OCI-LY7 (cell line): ENCODE data around the gene TMEM119. TPM values are rescaled to one million over a fixed set of nuclear protein-coding genes. Genes with fewer than 3 reads are reported as not detected.

Source experiments
- BruUV-seq: library from RNA; stranded (reverse); fragments of 400-500 nt; replicated peaks from 2 replicates; lab custom pipeline; 2021; lab: Mats Ljungman, UMichigan
- CTCF ChIA-PET: fragments of 300-600 bp; sonication (Branson Sonifier 250); formaldehyde crosslinking; loops from one replicate; lab custom pipeline; 2022; ENCODE audit warnings: antibody characterized with exemption; ENCODE audit not compliant: unreplicated experiment; lab: Charles Lee
- POLR2A ChIA-PET: fragments of 300-600 bp; sonication (Branson Sonifier 250); formaldehyde crosslinking; loops from one replicate; lab custom pipeline; 2022; ENCODE audit warnings: antibody characterized with exemption; lab: Charles Lee
- DNase-seq: peaks from one replicate; pipeline ENCODE4 v3.0.0-alpha.2; 2015; ENCODE audit warnings: low spot score
- H2AFZ ChIP-seq: fragments of 200-600 bp; sonication (generic), shearing (Covaris generic); 2 replicates; pipeline ENCODE4 v1.6.1; 2014; ENCODE audit warnings: mild to moderate bottlenecking, antibody characterized with exemption, low read length, moderate library complexity
- H3K27ac ChIP-seq: fragments of 200-600 bp; sonication (generic); 2 replicates; pipeline ENCODE4 v1.5.1; 2014; ENCODE audit warnings: mixed run types, low read depth, mild to moderate bottlenecking, moderate library complexity, low read length, inconsistent platforms; ENCODE audit not compliant: poor library complexity, severe bottlenecking
- H3K36me3 ChIP-seq: fragments of 200-600 bp; sonication (generic); 2 replicates; pipeline ENCODE4 v1.6.1; 2014; ENCODE audit warnings: mild to moderate bottlenecking, antibody characterized with exemption, low read length, moderate library complexity, mixed read lengths; ENCODE audit not compliant: insufficient read depth
- H3K4me1 ChIP-seq: fragments of 200-600 bp; sonication (generic); 2 replicates; pipeline ENCODE4 v1.5.1; 2014; ENCODE audit warnings: mild to moderate bottlenecking, low read length; ENCODE audit not compliant: insufficient read depth, poor library complexity, severe bottlenecking
- H3K4me2 ChIP-seq: fragments of 200-600 bp; sonication (generic); 2 replicates; pipeline ENCODE4 v1.6.1; 2014; ENCODE audit warnings: mild to moderate bottlenecking, low read length
- H3K4me3 ChIP-seq: fragments of 200-600 bp; sonication (generic); 2 replicates; pipeline ENCODE4 v1.5.1; 2014; ENCODE audit warnings: mild to moderate bottlenecking, low read depth, low read length; ENCODE audit not compliant: poor library complexity, severe bottlenecking
- H3K79me2 ChIP-seq: fragments of 200-600 bp; sonication (generic); 2 replicates; pipeline ENCODE4 v1.6.1; 2016; ENCODE audit warnings: low read depth, mild to moderate bottlenecking, low read length, moderate library complexity, mixed read lengths; ENCODE audit not compliant: insufficient read depth
- H3K9me2 ChIP-seq: fragments of 200-600 bp; sonication (generic); 2 replicates; pipeline ENCODE4 v1.6.1; 2016; ENCODE audit warnings: mild to moderate bottlenecking, low read length, mixed read lengths; ENCODE audit not compliant: insufficient read depth
- H3K9me3 ChIP-seq: fragments of 200-600 bp; sonication (generic); 2 replicates; pipeline ENCODE4 v1.6.1; 2014; ENCODE audit warnings: mild to moderate bottlenecking, mixed run types, low read length, mixed read lengths
- H4K20me1 ChIP-seq: fragments of 200-600 bp; sonication (generic); 2 replicates; pipeline ENCODE4 v1.6.1; 2014; ENCODE audit warnings: mild to moderate bottlenecking, antibody characterized with exemption, low read length, moderate library complexity, mixed read lengths; ENCODE audit not compliant: insufficient read depth
- CTCF ChIP-seq: fragments of 200-600 bp; sonication (generic); conservative IDR thresholded peaks from 2 replicates; pipeline ENCODE4 v1.5.1; 2014; ENCODE audit warnings: mild to moderate bottlenecking, antibody characterized with exemption, low read length, moderate library complexity, mixed read lengths
- EZH2phosphoT487 ChIP-seq: fragments of 200-600 bp; sonication (generic); IDR thresholded peaks from 2 replicates; pipeline ENCODE4 v1.6.1; 2018; ENCODE audit warnings: low read depth, borderline replicate concordance, mild to moderate bottlenecking, mixed run types, antibody characterized with exemption, low read length, moderate library complexity, mixed read lengths
- intact Hi-C: fragments of 100-400 bp; cut with micrococcal nuclease; formaldehyde crosslinking; loops from one replicate; pipeline ENCODE4 v1.10.0; 2022; ENCODE audit not compliant: unreplicated experiment
- total RNA-seq, 2 experiments: library from RNA; depleted of rRNA in 1 of 2; stranded (reverse); fragments of >200 nt in 1 of 2; shearing (Covaris generic) in 1 of 2; gene quantifications; 2 replicates each; pipeline ENCODE4 v1.2.3, GENCODE V29; 2014 to 2022

The TMEM119 gene
- total RNA-seq, 2 experiments from 2014 or later: not detected

GRCh38 chr12:108609537-108610335 is 11.9 kb upstream of the TMEM119 start:
- no TSS peak for BruUV-seq
- TF ChIP-seq EZH2phosphoT487: no peak
- TF ChIP-seq CTCF: no peak
- Histone ChIP-seq H3K36me3 (no peaks in the 10 kb centered on the region), H3K27ac (no peak overlapping the region), H3K9me2 (no peaks in the 10 kb centered on the region), H3K9me3 (no peaks in the 10 kb centered on the region), H3K79me2 (no peaks in the 10 kb centered on the region), H3K4me2 (no peak overlapping the region), H4K20me1 (no peaks in the 10 kb centered on the region), H3K4me1 (peaks cover 4% of the 10 kb centered on the region), H2AFZ (no peak overlapping the region), H3K4me3 (no peak overlapping the region)
- ChIA-PET CTCF (interaction anchor here (0.5 kb wide), 1 partner anchor 32 kb away, joined by 6 read pairs; no protein-coding TSS in a partner anchor), POLR2A (no interaction called here)
- intact Hi-C loops: no loop called here
- DNase-seq: no peak

GRCh38 chr12:108608616-108609015 is 10.7 kb upstream of the TMEM119 start:
- TF ChIP-seq EZH2phosphoT487 (no peak), CTCF (no peak)
- Histone ChIP-seq H3K27ac (no peak overlapping the region), H3K9me3 (no peaks in the 10 kb centered on the region), H3K9me2 (no peaks in the 10 kb centered on the region), H3K36me3 (no peaks in the 10 kb centered on the region), H3K4me3 (no peak overlapping the region), H4K20me1 (no peaks in the 10 kb centered on the region), H2AFZ (no peak overlapping the region), H3K4me2 (no peak overlapping the region), H3K79me2 (no peaks in the 10 kb centered on the region), H3K4me1 (peaks cover 4% of the 10 kb centered on the region)
- no peak for DNase-seq
- intact Hi-C loops: no loop called here
- ChIA-PET POLR2A (interaction anchor here (0.6 to 1.0 kb wide), 2 partner anchors 53 to 100 kb away, joined by 3 read pairs; no protein-coding TSS in a partner anchor), CTCF (no interaction called here)
- BruUV-seq: no TSS peak
